PFSK-1 (cell line): ENCODE data around the gene NUDCD3.

Source experiments
- FOXP2 ChIP-seq: optimal IDR thresholded peaks from 2 replicates; pipeline ENCODE3; 2011; ENCODE audit warnings: borderline replicate concordance, control low read depth, inconsistent platforms; ENCODE audit not compliant: insufficient read depth; ENCODE audit errors: extremely low read length, extremely low read depth
- POLR2AphosphoS5 ChIP-seq: IDR thresholded peaks from 2 replicates; pipeline ENCODE4 v1.6.1; 2012; ENCODE audit warnings: low read depth, mild to moderate bottlenecking, control low read depth, low read length, moderate library complexity
- REST ChIP-seq, 2 experiments: IDR thresholded peaks; 2 replicates each; pipeline versions ENCODE4 v1.6.1 to v1.8.0; 2011 to 2012; ENCODE audit warnings: low read depth in 2 of 2, low read length in 2 of 2, control low read depth in 1 of 2, inconsistent platforms in 1 of 2, mild to moderate bottlenecking in 1 of 2, moderate library complexity in 1 of 2; ENCODE audit not compliant: insufficient read depth in 1 of 2
- SIN3A ChIP-seq: IDR thresholded peaks from 2 replicates; pipeline ENCODE4 v1.6.1; 2012; ENCODE audit warnings: mild to moderate bottlenecking, low read length, moderate library complexity, borderline replicate concordance; ENCODE audit not compliant: insufficient read depth
- TAF1 ChIP-seq: IDR thresholded peaks from 2 replicates; pipeline ENCODE4 v1.6.1; 2012; ENCODE audit warnings: low read length, control low read depth, borderline replicate concordance; ENCODE audit not compliant: insufficient read depth

GRCh38 chr7:44538798-44539668 is 48.6 kb upstream of the NUDCD3 start:
- TF ChIP-seq POLR2AphosphoS5 (no peak), REST (IDR thresholded peaks at IDR 0.05; ENCODE audit: insufficient read depth in 1 of 2, low read depth in 2 of 2, low read length in 2 of 2) (no peak), SIN3A (no peak), TAF1 (no peak), FOXP2 (no peak)
